HEK293 (cell line): ENCODE measurements around the gene CREBRF.
A peak's percentile ranks its signal among the peaks of the same experiment; 100 is the strongest.

Experiments used
- CTCF ChIA-PET: fragments of 350-600 bp; formaldehyde crosslinking; extraction: SDS; loops from one replicate; lab custom pipeline; 2021; ENCODE audit warnings: antibody characterized with exemption; lab: Yijun Ruan, JAX
- POLR2A ChIA-PET: fragments of 300-600 bp; formaldehyde crosslinking; extraction: SDS; loops from one replicate; lab custom pipeline; 2020; ENCODE audit warnings: antibody characterized with exemption, inconsistent platforms; lab: Yijun Ruan, JAX
- H3K27ac ChIP-seq: fragments of 200-500 bp; sonication (Bioruptor generic); 2 replicates; pipeline ENCODE4 v1.5.1; 2014; ENCODE audit warnings: low read depth, low read length, control low read depth, inconsistent platforms; ENCODE audit errors: extremely low read depth
- H3K36me3 ChIP-seq, 2 experiments: fragments of 200-500 bp in 1 of 2; sonication (Bioruptor generic) in 1 of 2; 1 replicate in 1 of 2; 2 replicates in 1 of 2; pipeline ENCODE4 v1.5.1; 2014 to 2017; ENCODE audit warnings: inconsistent platforms in 2 of 2, low read length in 2 of 2; ENCODE audit not compliant: control insufficient read depth in 2 of 2, insufficient read depth in 1 of 2
- H3K4me1 ChIP-seq: fragments of 200-500 bp; sonication (Bioruptor generic); 2 replicates; pipeline ENCODE4 v1.5.1; 2014; ENCODE audit warnings: mild to moderate bottlenecking, low read length, inconsistent platforms; ENCODE audit not compliant: control insufficient read depth, insufficient read depth
- H3K4me3 ChIP-seq: 2 replicates; pipeline ENCODE4 v1.5.1; 2011; ENCODE audit warnings: low read depth, mild to moderate bottlenecking, control low read depth, low read length, moderate library complexity
- H3K9me3 ChIP-seq: fragments of 200-500 bp; sonication (Bioruptor generic); 2 replicates; pipeline ENCODE4 v1.5.1; 2014; ENCODE audit warnings: low read depth, low read length, inconsistent platforms; ENCODE audit not compliant: control insufficient read depth, insufficient read depth
- GLI2 ChIP-seq: fragments of 450-650 bp; formaldehyde crosslinking; IDR thresholded peaks from 2 replicates; pipeline ENCODE4; 2017; ENCODE audit warnings: missing biosample characterization, missing genetic modification characterization, low read depth, borderline replicate concordance
- GLI4 ChIP-seq: fragments of 450-650 bp; formaldehyde crosslinking; IDR thresholded peaks from 2 replicates; pipeline ENCODE4 v1.5.1; 2016; ENCODE audit warnings: missing biosample characterization, missing genetic modification characterization
- OSR2 ChIP-seq: fragments of 450-650 bp; formaldehyde crosslinking; IDR thresholded peaks from 2 replicates; pipeline ENCODE4 v1.5.1; 2016; ENCODE audit warnings: missing biosample characterization, missing genetic modification characterization
- ZBTB21 ChIP-seq: fragments of 450-650 bp; formaldehyde crosslinking; IDR thresholded peaks from 2 replicates; pipeline ENCODE4 v1.5.1; 2017; ENCODE audit warnings: missing biosample characterization, missing genetic modification characterization
- ZBTB26 ChIP-seq: fragments of 450-650 bp; formaldehyde crosslinking; optimal IDR thresholded peaks from 2 replicates; pipeline ENCODE3; 2016; ENCODE audit warnings: missing biosample characterization, mild to moderate bottlenecking, missing genetic modification characterization
- ZBTB44 ChIP-seq: fragments of 450-650 bp; IDR thresholded peaks from 2 replicates; pipeline ENCODE4 v1.5.1; 2018; ENCODE audit warnings: missing biosample characterization, mild to moderate bottlenecking, missing genetic modification characterization
- ZBTB49 ChIP-seq: fragments of 450-650 bp; formaldehyde crosslinking; IDR thresholded peaks from 2 replicates; pipeline ENCODE4 v1.5.1; 2016; ENCODE audit warnings: missing biosample characterization, missing genetic modification characterization, low read depth
- ZBTB7A ChIP-seq: fragments of 450-650 bp; formaldehyde crosslinking; IDR thresholded peaks from 2 replicates; pipeline ENCODE4 v1.5.1; 2016; ENCODE audit warnings: low read depth, missing biosample characterization, missing genetic modification characterization
- ZEB2 ChIP-seq: fragments of 450-650 bp; formaldehyde crosslinking; IDR thresholded peaks from 2 replicates; pipeline ENCODE4 v1.5.1; 2016; ENCODE audit warnings: missing biosample characterization, missing genetic modification characterization
- ZNF140 ChIP-seq: fragments of 450-650 bp; formaldehyde crosslinking; IDR thresholded peaks from 2 replicates; pipeline ENCODE4 v1.5.1; 2016; ENCODE audit warnings: missing biosample characterization, missing genetic modification characterization
- ZNF202 ChIP-seq: fragments of 450-650 bp; formaldehyde crosslinking; IDR thresholded peaks from 2 replicates; pipeline ENCODE4 v1.5.1; 2016; ENCODE audit warnings: missing biosample characterization, missing genetic modification characterization, borderline replicate concordance
- ZNF211 ChIP-seq: fragments of 450-650 bp; formaldehyde crosslinking; IDR thresholded peaks from 2 replicates; pipeline ENCODE4 v1.5.1; 2016; ENCODE audit warnings: low read depth, missing biosample characterization, missing genetic modification characterization
- ZNF239 ChIP-seq: fragments of 450-650 bp; formaldehyde crosslinking; IDR thresholded peaks from 2 replicates; pipeline ENCODE4 v1.5.1; 2016; ENCODE audit warnings: missing biosample characterization, missing genetic modification characterization
- ZNF324 ChIP-seq: fragments of 450-650 bp; formaldehyde crosslinking; IDR thresholded peaks from 2 replicates; pipeline ENCODE4 v1.5.1; 2016; ENCODE audit warnings: missing biosample characterization, missing genetic modification characterization
- ZNF426 ChIP-seq: fragments of 450-650 bp; formaldehyde crosslinking; IDR thresholded peaks from 2 replicates; pipeline ENCODE4 v1.5.1; 2017; ENCODE audit warnings: missing biosample characterization, missing genetic modification characterization, mild to moderate bottlenecking, inconsistent platforms, moderate library complexity
- ZNF514 ChIP-seq: fragments of 450-650 bp; formaldehyde crosslinking; IDR thresholded peaks from 2 replicates; pipeline ENCODE4 v1.5.1; 2016; ENCODE audit warnings: missing biosample characterization, missing genetic modification characterization
- ZNF521 ChIP-seq: fragments of 450-650 bp; formaldehyde crosslinking; IDR thresholded peaks from 2 replicates; pipeline ENCODE4 v1.5.1; 2017; ENCODE audit warnings: missing biosample characterization, mild to moderate bottlenecking, missing genetic modification characterization
- ZNF571 ChIP-seq: fragments of 450-650 bp; formaldehyde crosslinking; IDR thresholded peaks from 2 replicates; pipeline ENCODE4 v1.5.0; 2017; ENCODE audit warnings: missing biosample characterization, missing genetic modification characterization
- ZNF747 ChIP-seq: fragments of 450-650 bp; formaldehyde crosslinking; IDR thresholded peaks from 2 replicates; pipeline ENCODE4 v1.5.1; 2016; ENCODE audit warnings: missing biosample characterization, missing genetic modification characterization
- ZNF785 ChIP-seq: fragments of 450-650 bp; formaldehyde crosslinking; IDR thresholded peaks from 2 replicates; pipeline ENCODE4 v1.5.1; 2016; ENCODE audit warnings: missing biosample characterization, missing genetic modification characterization
- ZNF830 ChIP-seq: fragments of 450-650 bp; IDR thresholded peaks from 2 replicates; pipeline ENCODE4 v1.5.0; 2018; ENCODE audit warnings: missing biosample characterization, missing genetic modification characterization, low read depth, mild to moderate bottlenecking, moderate library complexity
- ZNF837 ChIP-seq: fragments of 450-650 bp; formaldehyde crosslinking; IDR thresholded peaks from 2 replicates; pipeline ENCODE4 v1.5.1; 2016; ENCODE audit warnings: missing biosample characterization, missing genetic modification characterization
- ZNF843 ChIP-seq: fragments of 450-650 bp; formaldehyde crosslinking; IDR thresholded peaks from 2 replicates; pipeline ENCODE4 v1.5.1; 2016; ENCODE audit warnings: missing biosample characterization, missing genetic modification characterization
- TF ChIP-seq, protein P1 (sequence below): fragments of 450-650 bp; formaldehyde crosslinking; IDR thresholded peaks from 2 replicates; pipeline ENCODE4 v1.5.1; 2016; ENCODE audit warnings: missing biosample characterization, missing genetic modification characterization
- TF ChIP-seq, protein P2 (sequence below): fragments of 450-650 bp; formaldehyde crosslinking; IDR thresholded peaks from 2 replicates; pipeline ENCODE4 v1.5.1; 2016; ENCODE audit warnings: missing biosample characterization, missing genetic modification characterization
- TF ChIP-seq, protein P3 (sequence below): fragments of 450-650 bp; formaldehyde crosslinking; IDR thresholded peaks from 2 replicates; pipeline ENCODE4 v1.5.1; 2016; ENCODE audit warnings: missing biosample characterization, missing genetic modification characterization, borderline replicate concordance

The CREBRF gene

GRCh38 chr5:173094012-173094661 is 38.0 kb downstream of the CREBRF start:
- peaks cover 12% of the 10 kb centered on the region for H3K4me1 ChIP-seq
- H3K36me3 ChIP-seq, result peaks cover 0 to 12% of the 10 kb centered on the region in 2 experiments; a peak in 1 of 3 replicates
- no peak overlapping the region; the same call in 1 of the 2 replicates for H3K27ac ChIP-seq
- ChIA-PET POLR2A (no interaction called here), CTCF (no interaction called here)
- H3K4me3 ChIP-seq, result no peak overlapping the region
- H3K9me3 ChIP-seq, result no peaks in the 10 kb centered on the region
- TF ChIP-seq ZNF426 (no peak), GLI2 (tag by site-specific recombination) (no peak), ZNF140 (tag by site-specific recombination) (no peak), ZBTB44 (tag by site-specific recombination) (peak; percentile 77), ZNF837 (no peak), ZNF747 (no peak), OSR2 (tag by site-specific recombination) (peak; percentile 68; the same call in 1 of the 2 replicates), ZBTB21 (tag by site-specific recombination) (no peak; the same call in 1 of the 2 replicates), ZNF830 (tag by site-specific recombination) (no peak), ZBTB26 (tag by site-specific recombination) (no peak), ZBTB49 (no peak), ZNF239 (tag by site-specific recombination) (no peak), ZNF571 (tag by site-specific recombination) (no peak), ZNF514 (tag by site-specific recombination) (no peak), GLI4 (tag by site-specific recombination) (no peak), ZNF211 (tag by site-specific recombination) (no peak), ZNF202 (tag by site-specific recombination) (no peak), ZNF521 (tag by site-specific recombination) (no peak), ZNF324 (no peak), ZEB2 (tag by site-specific recombination) (peak; percentile 69), ZNF843 (tag by site-specific recombination) (no peak), ZBTB7A (tag by site-specific recombination) (no peak), ZNF785 (tag by site-specific recombination) (no peak)
- TF ChIP-seq, protein P1, sequence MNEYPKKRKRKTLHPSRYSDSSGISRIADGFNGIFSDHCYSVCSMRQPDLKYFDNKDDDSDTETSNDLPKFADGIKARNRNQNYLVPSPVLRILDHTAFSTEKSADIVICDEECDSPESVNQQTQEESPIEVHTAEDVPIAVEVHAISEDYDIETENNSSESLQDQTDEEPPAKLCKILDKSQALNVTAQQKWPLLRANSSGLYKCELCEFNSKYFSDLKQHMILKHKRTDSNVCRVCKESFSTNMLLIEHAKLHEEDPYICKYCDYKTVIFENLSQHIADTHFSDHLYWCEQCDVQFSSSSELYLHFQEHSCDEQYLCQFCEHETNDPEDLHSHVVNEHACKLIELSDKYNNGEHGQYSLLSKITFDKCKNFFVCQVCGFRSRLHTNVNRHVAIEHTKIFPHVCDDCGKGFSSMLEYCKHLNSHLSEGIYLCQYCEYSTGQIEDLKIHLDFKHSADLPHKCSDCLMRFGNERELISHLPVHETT, result no peak
- TF ChIP-seq, protein P2, sequence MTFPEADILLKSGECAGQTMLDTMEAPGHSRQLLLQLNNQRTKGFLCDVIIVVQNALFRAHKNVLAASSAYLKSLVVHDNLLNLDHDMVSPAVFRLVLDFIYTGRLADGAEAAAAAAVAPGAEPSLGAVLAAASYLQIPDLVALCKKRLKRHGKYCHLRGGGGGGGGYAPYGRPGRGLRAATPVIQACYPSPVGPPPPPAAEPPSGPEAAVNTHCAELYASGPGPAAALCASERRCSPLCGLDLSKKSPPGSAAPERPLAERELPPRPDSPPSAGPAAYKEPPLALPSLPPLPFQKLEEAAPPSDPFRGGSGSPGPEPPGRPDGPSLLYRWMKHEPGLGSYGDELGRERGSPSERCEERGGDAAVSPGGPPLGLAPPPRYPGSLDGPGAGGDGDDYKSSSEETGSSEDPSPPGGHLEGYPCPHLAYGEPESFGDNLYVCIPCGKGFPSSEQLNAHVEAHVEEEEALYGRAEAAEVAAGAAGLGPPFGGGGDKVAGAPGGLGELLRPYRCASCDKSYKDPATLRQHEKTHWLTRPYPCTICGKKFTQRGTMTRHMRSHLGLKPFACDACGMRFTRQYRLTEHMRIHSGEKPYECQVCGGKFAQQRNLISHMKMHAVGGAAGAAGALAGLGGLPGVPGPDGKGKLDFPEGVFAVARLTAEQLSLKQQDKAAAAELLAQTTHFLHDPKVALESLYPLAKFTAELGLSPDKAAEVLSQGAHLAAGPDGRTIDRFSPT (tag by site-specific recombination), result 0 out of 2 replicates have a peak, but pooled peaks have one; percentile 62
- TF ChIP-seq, protein P3, sequence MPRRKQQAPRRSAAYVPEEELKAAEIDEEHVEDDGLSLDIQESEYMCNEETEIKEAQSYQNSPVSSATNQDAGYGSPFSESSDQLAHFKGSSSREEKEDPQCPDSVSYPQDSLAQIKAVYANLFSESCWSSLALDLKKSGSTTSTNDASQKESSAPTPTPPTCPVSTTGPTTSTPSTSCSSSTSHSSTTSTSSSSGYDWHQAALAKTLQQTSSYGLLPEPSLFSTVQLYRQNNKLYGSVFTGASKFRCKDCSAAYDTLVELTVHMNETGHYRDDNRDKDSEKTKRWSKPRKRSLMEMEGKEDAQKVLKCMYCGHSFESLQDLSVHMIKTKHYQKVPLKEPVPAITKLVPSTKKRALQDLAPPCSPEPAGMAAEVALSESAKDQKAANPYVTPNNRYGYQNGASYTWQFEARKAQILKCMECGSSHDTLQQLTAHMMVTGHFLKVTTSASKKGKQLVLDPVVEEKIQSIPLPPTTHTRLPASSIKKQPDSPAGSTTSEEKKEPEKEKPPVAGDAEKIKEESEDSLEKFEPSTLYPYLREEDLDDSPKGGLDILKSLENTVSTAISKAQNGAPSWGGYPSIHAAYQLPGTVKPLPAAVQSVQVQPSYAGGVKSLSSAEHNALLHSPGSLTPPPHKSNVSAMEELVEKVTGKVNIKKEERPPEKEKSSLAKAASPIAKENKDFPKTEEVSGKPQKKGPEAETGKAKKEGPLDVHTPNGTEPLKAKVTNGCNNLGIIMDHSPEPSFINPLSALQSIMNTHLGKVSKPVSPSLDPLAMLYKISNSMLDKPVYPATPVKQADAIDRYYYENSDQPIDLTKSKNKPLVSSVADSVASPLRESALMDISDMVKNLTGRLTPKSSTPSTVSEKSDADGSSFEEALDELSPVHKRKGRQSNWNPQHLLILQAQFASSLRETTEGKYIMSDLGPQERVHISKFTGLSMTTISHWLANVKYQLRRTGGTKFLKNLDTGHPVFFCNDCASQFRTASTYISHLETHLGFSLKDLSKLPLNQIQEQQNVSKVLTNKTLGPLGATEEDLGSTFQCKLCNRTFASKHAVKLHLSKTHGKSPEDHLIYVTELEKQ (tag by site-specific recombination), result no peak
